Measurements from ENCODE around the gene PTK6. TPM values are rescaled to one million over a fixed set of nuclear protein-coding genes. Genes with fewer than 3 reads are reported as not detected.
A peak's percentile ranks its signal among the peaks of the same experiment; 100 is the strongest.

PTK6 gene
- total and polyA plus RNA-seq, 2 of the 13 experiments (the other 11 are each of a cell fraction or from before 2014, with no cell fraction given): 0.08 TPM; not detected in 1

DNA sequence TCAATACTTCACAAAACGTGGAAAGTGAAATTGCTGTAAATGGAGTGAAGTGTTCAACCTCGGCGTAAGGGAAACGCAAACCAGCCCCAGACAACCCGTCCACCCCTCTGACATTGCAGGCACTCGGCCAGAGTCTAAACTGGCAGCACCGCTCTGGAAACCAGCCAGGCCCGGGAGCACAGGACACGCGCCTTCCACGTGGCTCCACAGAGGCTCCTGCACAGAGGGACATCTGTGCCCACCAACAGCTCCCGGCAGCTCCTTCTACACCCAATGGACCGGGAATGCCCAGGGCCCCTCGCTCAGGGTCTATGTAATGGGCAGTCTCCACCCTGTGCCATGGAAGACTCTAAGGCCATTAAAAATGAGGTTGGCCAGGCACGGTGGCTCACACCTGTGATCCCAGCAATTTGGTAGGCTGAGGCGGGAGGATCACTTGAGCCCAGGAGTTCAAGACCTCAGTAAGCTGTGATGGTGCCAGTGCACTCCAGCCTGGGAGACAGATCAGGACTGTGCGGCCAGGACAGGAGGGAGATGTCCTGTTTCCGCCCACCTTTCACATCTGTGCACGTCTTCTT, 40.2 kb upstream of the PTK6 start (continued):
- TF ChIP-seq, protein P1, sequence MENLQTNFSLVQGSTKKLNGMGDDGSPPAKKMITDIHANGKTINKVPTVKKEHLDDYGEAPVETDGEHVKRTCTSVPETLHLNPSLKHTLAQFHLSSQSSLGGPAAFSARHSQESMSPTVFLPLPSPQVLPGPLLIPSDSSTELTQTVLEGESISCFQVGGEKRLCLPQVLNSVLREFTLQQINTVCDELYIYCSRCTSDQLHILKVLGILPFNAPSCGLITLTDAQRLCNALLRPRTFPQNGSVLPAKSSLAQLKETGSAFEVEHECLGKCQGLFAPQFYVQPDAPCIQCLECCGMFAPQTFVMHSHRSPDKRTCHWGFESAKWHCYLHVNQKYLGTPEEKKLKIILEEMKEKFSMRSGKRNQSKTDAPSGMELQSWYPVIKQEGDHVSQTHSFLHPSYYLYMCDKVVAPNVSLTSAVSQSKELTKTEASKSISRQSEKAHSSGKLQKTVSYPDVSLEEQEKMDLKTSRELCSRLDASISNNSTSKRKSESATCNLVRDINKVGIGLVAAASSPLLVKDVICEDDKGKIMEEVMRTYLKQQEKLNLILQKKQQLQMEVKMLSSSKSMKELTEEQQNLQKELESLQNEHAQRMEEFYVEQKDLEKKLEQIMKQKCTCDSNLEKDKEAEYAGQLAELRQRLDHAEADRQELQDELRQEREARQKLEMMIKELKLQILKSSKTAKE (CRISPR knock-in tag; IDR thresholded peaks at IDR 0.05; ENCODE audit: borderline replicate concordance): no peak
- TF ChIP-seq ZSCAN25 (CRISPR knock-in tag; IDR thresholded peaks at IDR 0.05) (no peak), ZNF468 (CRISPR knock-in tag; IDR thresholded peaks at IDR 0.05) (no peak), AHR (CRISPR knock-in tag; IDR thresholded peaks at IDR 0.05) (no peak), SP140L (CRISPR knock-in tag; IDR thresholded peaks at IDR 0.05; ENCODE audit: borderline replicate concordance) (no peak), BRD4 (CRISPR knock-in tag; IDR thresholded peaks at IDR 0.05) (no peak; the same call in 1 of the 2 replicates), ZNF383 (CRISPR knock-in tag; IDR thresholded peaks at IDR 0.05; ENCODE audit: borderline replicate concordance) (no peak), POLR2AphosphoS5 (IDR thresholded peaks at IDR 0.05; ENCODE audit: low read depth, low read length) (no peak), GATAD1 (CRISPR knock-in tag; IDR thresholded peaks at IDR 0.05) (no peak), SSRP1 (CRISPR knock-in tag; IDR thresholded peaks at IDR 0.05) (no peak), CREB1 (IDR thresholded peaks at IDR 0.05) (no peak), CREB1 (CRISPR knock-in tag; IDR thresholded peaks at IDR 0.05) (no peak), ZNF292 (CRISPR knock-in tag; IDR thresholded peaks at IDR 0.05; ENCODE audit: borderline replicate concordance, low read depth) (no peak), SP5 (CRISPR knock-in tag; IDR thresholded peaks at IDR 0.05; ENCODE audit: borderline replicate concordance, low read depth) (no peak), PHB2 (IDR thresholded peaks at IDR 0.05; ENCODE audit: partially characterized antibody) (no peak), THAP11 (CRISPR knock-in tag; IDR thresholded peaks at IDR 0.05) (peak; percentile 67), HNRNPH1 (optimal IDR thresholded peaks at IDR 0.05; ENCODE audit: low read depth, low read length) (no peak), ZSCAN30 (CRISPR knock-in tag; IDR thresholded peaks at IDR 0.05) (no peak)
- TF ChIP-seq, protein P2, sequence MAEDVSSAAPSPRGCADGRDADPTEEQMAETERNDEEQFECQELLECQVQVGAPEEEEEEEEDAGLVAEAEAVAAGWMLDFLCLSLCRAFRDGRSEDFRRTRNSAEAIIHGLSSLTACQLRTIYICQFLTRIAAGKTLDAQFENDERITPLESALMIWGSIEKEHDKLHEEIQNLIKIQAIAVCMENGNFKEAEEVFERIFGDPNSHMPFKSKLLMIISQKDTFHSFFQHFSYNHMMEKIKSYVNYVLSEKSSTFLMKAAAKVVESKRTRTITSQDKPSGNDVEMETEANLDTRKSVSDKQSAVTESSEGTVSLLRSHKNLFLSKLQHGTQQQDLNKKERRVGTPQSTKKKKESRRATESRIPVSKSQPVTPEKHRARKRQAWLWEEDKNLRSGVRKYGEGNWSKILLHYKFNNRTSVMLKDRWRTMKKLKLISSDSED (CRISPR knock-in tag; IDR thresholded peaks at IDR 0.05): no peak
- TF ChIP-seq, protein P3, sequence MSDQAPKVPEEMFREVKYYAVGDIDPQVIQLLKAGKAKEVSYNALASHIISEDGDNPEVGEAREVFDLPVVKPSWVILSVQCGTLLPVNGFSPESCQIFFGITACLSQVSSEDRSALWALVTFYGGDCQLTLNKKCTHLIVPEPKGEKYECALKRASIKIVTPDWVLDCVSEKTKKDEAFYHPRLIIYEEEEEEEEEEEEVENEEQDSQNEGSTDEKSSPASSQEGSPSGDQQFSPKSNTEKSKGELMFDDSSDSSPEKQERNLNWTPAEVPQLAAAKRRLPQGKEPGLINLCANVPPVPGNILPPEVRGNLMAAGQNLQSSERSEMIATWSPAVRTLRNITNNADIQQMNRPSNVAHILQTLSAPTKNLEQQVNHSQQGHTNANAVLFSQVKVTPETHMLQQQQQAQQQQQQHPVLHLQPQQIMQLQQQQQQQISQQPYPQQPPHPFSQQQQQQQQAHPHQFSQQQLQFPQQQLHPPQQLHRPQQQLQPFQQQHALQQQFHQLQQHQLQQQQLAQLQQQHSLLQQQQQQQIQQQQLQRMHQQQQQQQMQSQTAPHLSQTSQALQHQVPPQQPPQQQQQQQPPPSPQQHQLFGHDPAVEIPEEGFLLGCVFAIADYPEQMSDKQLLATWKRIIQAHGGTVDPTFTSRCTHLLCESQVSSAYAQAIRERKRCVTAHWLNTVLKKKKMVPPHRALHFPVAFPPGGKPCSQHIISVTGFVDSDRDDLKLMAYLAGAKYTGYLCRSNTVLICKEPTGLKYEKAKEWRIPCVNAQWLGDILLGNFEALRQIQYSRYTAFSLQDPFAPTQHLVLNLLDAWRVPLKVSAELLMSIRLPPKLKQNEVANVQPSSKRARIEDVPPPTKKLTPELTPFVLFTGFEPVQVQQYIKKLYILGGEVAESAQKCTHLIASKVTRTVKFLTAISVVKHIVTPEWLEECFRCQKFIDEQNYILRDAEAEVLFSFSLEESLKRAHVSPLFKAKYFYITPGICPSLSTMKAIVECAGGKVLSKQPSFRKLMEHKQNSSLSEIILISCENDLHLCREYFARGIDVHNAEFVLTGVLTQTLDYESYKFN (CRISPR knock-in tag; conservative IDR thresholded peaks at IDR 0.05): no peak

Data from HepG2 (cell line).